ENCODE measurements around the gene HDAC7.
"Not testable (repeated sequence)": the region's sequence is repeated elsewhere in the genome, so short reads cannot be mapped to it uniquely, and the experiment has no call there.

Gene HDAC7

GRCh38 chr12:47828008-47828975 lies 8.6 kb upstream of the HDAC7 start:
- DNase-seq = no peak

DNA sequence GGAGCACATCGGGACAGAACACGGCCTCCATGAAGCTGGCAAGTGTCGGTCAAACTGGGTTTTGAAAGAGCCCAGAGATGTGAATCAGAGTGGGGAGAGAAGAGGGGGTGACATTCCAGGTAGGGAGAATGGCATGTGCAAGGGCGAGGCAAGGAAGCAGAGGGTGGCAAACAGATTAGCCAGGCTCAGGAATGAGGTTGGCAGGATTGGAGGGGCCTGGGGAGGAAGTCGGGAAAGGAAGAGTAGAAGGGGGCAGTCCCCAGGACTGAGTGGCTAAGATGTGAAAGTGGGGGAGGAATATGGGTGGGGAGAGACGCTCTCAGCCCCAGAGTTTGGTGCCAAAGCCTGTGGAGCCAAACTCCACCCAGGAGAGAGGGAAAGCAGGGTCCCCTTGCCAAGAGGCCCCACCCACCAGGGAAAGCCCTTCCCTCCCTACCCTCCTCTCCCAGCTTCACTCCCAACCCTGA lies 5.5 kb upstream of the HDAC7 start:
- DNase-seq = no peak

DNA sequence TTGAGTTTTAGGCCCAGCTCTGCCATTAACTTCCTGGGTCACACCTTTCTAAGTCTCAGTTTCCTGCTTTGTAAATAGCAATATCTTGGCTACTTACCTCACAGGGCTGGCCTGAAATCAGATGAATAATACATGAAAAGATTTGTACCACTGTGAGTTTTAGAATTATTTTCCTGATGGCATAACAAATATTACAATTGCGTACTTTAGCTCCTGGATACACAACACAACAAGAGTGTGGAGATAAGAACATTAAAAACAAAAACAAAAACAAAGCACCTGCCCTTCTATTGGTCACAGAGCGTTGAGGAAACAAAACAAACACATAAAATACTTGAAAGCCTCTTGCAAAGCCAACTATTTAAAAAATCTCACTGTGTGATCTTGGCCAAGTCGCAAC lies 4.9 kb upstream of the HDAC7 start:
- no peak for DNase-seq

DNA sequence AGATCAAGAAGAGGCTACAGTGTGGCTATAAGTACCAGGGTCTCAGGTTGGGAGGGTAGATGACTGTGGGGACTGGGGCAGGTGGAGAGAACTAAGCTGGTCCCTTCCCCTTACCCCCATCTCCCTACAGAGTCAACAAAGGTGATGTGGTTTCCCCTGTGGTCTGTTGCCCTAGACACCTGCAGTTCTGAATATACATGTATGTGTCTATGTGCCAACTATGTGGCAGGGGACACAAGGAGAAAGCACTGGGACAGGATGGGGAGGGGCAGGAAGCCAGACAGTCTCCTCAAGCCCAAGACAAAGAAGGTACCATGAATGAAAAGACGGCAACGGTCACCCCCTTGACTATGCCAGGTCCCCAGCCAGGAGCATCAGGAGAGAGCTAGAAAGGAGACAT lies 4.5 kb upstream of the HDAC7 start:
- DNase-seq = peak; percentile 51

- DNase-seq = no peak
These were observed 3.9 kb upstream of the HDAC7 start for GRCh38 chr12:47823422-47824086.

DNA sequence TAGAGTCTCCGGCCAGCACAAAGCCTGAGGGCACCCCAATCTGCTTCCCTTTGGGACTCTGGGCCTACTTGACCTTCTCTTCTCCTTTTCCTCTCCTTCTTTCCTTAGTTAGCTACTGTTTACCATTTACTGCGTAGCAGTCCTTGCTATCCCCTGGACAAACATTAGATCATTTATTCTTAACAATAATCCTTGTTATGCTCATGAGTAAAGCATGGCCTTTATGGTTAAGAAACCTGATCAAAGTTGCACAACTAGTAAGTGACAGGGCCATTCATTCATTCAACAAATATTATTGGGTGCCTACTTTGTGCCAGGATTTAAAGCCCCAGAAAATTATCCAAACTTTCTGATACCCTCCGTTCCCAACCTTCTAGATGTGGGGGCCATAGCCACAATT lies 3.2 kb upstream of the HDAC7 start:
- no peak for DNase-seq

DNA sequence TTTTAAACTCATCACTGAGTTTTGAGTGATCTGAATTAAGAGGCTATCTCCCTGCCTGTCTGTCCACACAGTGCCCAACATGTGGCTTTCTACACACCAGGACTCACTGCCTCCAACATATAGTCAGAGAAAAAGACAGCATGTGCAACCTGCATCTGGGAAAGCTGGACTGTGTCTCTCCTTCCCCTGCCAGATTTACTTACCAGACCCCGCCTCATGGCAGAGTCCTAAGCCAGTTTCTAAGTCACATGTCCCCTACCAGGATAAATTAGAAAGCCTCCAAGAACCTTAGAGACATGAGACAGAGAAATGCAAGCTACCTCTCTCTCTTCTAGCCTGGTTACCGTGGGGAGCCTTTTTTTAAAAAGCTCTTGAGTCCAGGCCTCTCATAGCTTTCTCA lies 2.7 kb upstream of the HDAC7 start:
- DNase-seq = no peak

DNA sequence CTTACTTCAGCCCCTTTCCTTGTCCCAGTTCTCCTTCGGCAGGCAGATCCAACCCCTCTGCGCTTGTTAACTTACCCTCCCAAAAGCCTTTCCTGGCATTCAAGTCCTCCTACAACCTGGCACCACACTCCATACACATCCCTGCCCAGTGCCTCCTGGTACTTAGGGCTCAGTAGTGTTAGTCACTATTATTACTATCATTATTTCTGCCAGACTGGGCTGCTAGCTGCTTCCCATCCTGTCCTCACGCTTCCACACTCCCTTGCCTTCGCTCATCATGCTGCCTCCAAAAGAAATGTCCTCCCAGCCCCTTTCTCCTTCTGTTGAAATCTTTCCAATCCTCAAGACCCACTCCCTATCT lies 1.6 kb upstream of the HDAC7 start:
- DNase-seq = no peak

DNA sequence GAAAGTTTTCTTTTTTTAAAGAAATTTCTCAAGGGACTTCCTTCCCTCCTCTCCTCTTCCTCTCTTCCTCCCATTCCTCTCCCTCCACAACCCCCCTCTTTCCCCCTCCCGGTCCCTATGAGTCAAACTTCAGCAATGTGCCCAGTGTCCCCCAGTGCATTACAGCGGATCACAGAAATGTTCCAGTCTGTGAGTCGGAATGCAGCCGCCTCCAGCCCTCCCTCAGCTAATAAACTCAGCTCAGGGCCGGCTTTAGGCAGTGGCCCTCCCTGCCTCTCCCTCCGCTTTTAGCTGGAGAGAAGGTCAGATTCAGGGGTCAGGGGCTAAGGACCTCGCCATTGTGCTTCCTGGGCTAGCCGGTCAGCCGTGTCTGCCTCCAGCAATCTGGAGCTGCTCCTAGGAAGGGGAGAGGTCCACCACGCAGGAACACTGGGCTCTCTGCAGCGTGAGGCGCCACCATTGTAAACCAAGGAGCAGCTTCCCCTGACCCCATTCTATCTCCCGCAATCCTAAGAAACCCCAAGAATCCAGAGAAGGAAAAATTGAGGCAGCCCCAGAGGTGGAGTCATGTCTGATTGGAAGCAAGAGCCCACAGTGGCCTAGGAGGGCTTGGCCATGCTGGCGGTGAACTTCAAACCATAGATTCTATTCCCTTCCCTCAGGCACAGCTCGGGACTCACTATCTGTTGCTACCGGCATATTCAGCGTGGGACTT lies 1.1 kb upstream of the HDAC7 start:
- no peak for DNase-seq

GRCh38 chr12:47819138-47819895 lies 386 bp downstream of the HDAC7 start:
- DNase-seq = peak; percentile 51

- DNase-seq = no peak
These were observed 1.1 kb downstream of the HDAC7 start for GRCh38 chr12:47818467-47819137.

DNA sequence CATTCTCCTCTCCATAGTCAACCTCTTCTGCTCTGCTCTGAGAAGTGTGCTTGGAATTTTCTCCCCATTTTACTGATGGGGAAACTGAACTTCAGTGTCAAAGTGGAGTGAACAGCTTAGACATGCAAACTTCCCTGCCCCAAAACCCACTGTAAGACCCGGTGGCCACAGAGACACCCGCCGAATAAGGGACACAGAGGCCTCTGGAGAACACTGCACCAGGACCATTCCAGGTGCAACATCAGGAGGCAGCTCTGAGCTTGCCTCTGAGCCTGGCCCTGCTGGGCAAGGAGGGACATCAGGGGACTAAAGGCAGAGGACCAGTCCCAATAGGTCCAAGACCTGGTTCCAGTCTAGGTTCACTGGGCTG lies 1.7 kb downstream of the HDAC7 start:
- no peak for DNase-seq

DNA sequence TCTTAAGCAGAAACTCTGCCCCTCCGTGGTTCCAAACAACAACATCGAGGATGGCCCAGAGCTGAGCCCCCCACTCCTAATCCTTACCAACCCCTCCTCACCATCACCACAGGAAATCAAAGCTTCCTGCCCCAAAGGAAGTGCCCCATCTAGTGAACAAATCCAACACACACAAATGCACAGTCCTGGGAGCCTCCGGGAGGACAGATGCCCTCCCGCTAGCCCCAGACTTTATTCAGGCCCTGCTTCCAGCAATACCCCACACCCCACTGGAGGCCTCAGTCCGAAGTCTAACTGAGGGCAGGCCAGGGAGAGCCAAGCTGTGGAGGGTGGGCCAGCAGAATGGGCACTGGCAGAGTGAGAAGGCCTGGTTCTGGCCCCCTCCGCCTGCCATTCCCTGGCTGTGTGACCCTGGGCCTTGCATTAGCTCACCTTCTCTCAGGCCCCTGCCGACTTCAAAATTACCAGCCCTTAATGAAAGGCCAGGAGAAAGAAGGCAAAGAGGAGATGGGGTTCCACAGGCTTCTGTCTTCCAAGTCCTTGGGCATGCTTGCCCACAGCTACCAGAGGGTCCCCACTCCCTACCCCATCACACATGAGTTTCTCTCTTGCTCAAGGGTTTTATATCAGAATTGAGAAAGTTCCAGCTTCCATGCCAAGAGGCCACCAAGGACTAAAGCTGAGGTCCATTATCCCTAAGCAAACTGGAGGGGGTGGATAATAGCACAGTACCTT lies 2.3 kb downstream of the HDAC7 start:
- DNase-seq = no peak

DNA sequence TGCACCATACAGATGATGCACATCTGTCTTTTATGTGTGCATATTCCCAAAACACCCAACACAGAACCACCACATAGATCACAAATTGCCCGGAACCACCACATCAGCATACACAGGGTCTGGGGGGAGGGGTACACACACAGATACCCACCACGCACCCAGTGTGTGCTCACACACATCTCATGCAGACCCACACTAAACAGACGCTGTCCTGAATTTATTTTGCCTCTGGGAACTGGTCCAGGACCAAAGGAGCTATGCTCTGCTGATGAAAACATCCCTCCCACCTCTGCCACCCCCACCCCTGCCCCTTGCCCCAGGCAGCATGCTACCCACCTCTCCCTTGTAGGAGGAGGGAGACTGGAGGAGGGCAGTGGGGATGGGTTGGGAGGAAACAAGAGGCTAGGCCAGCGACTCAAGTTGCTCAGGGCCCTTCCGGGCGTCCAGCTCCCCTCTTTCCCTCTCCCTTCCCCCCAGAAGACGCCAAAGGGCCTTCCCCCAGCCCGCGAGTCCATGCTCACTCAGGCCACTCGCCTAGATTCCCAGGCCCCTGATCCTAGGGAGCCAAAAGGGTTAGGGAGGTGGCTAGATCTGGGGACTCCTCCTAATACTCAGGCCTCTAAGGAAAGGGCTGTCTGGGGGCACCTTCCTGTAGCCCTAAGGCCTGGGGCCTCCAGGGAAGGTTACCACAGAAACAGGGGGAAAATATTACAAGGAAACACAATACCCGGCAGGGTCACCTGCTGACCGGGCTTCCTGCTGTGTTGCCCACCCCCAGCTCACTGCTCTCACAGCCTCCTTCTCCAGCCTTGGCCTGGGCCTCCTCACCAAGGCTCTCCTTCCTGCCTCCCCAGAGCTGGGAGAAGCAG lies 3.1 kb downstream of the HDAC7 start:
- no peak for DNase-seq

GRCh38 chr12:47815447-47815846 lies 4.3 kb downstream of the HDAC7 start:
- DNase-seq = not testable (repeated sequence)

DNA sequence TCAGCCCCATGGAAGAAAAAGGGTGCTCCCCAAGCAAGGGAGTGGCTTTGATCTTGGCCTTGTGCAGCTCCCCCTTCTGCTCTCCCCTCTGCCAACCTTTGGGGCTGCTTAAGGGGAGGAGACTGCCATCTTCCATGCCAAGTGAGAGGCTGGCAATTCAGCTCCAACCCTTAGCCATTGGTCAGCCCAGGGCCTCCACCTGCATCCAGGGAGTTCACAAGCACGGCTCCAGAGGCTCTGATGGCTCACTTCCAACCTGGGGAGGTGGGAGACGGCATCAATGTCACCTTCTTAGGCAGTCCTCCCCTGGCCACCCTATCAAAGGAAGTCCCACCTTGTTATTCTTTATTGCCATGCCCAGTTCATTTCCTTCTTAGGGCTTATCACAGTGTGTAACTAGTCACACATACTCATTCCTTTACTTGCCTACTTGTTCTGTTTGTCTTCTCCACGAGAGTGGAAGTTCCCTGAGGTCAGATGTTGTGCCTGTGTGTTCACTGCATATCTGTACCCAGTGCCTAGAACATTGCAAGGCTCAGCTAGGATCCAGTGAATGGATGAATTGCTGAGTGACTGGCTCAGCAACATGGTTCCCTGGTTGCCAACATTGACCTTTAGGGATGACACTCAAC lies 5.0 kb downstream of the HDAC7 start:
- no peak for DNase-seq

GRCh38 chr12:47813511-47814196 lies 6.0 kb downstream of the HDAC7 start:
- DNase-seq = peak; percentile 32

- peak; percentile 94 for DNase-seq
These were observed 6.7 kb downstream of the HDAC7 start for GRCh38 chr12:47812797-47813510.

Data from CD4-positive, alpha-beta T cell treated with Interferon gamma for 1 hour (primary cell).